Fibroblast of skin of scalp (primary cell): ENCODE data around the gene ADGRD1.

Experiments used
- DNase-seq: peaks from one replicate; pipeline ENCODE4 v3.0.0-alpha.2; 2013

ADGRD1 gene

GRCh38 chr12:131075194-131075593 lies 121.5 kb downstream of the ADGRD1 start:
- no peak for DNase-seq

GRCh38 chr12:131075611-131076010 lies 121.9 kb downstream of the ADGRD1 start:
- DNase-seq, result no peak

GRCh38 chr12:131076296-131076695 lies 122.6 kb downstream of the ADGRD1 start:
- DNase-seq, result no peak

GRCh38 chr12:131076791-131077747 lies 123.4 kb downstream of the ADGRD1 start:
- DNase-seq, result no peak

- no peak for DNase-seq
These were observed 124.3 kb downstream of the ADGRD1 start for GRCh38 chr12:131077931-131078391.

GRCh38 chr12:131082290-131083194 lies 128.8 kb downstream of the ADGRD1 start:
- DNase-seq, result no peak

GRCh38 chr12:131084341-131085011 lies 130.8 kb downstream of the ADGRD1 start:
- DNase-seq, result no peak

- DNase-seq, result no peak
These were observed 131.6 kb downstream of the ADGRD1 start for GRCh38 chr12:131085125-131085815.

- no peak for DNase-seq
These were observed 132.3 kb downstream of the ADGRD1 start for GRCh38 chr12:131085816-131086591.

GRCh38 chr12:131087302-131087818 lies 133.7 kb downstream of the ADGRD1 start:
- no peak for DNase-seq

- no peak for DNase-seq
These were observed 134.4 kb downstream of the ADGRD1 start for GRCh38 chr12:131087991-131088700.

GRCh38 chr12:131088701-131089530 lies 135.2 kb downstream of the ADGRD1 start:
- DNase-seq, result no peak

- no peak for DNase-seq
These were observed 136.0 kb downstream of the ADGRD1 start for GRCh38 chr12:131089531-131090273.

- no peak for DNase-seq
These were observed 136.8 kb downstream of the ADGRD1 start for GRCh38 chr12:131090274-131091210.

- no peak for DNase-seq
These were observed 137.8 kb downstream of the ADGRD1 start for GRCh38 chr12:131091413-131091975.

- DNase-seq, result no peak
These were observed 138.4 kb downstream of the ADGRD1 start for GRCh38 chr12:131091976-131092691.
